ENCODE results near the gene COLQ.

COLQ gene

GRCh38 chr3:15551902-15552301 is 30.4 kb upstream of the COLQ start:
- TF ChIP-seq CTCF (IDR thresholded peaks at IDR 0.05), result no peak
- DNase-seq (ENCODE audit: low spot score), result no peak
- no peak overlapping the region for H3K4me3 ChIP-seq
- no peak overlapping the region for H3K27ac ChIP-seq

GRCh38 chr3:15549846-15550245 is 28.3 kb upstream of the COLQ start:
- no peak for TF ChIP-seq CTCF (IDR thresholded peaks at IDR 0.05)
- no peak overlapping the region for H3K4me3 ChIP-seq

GRCh38 chr3:15542614-15543013 is 21.1 kb upstream of the COLQ start:
- no peak for TF ChIP-seq CTCF (IDR thresholded peaks at IDR 0.05)
- DNase-seq (ENCODE audit: low spot score), result no peak
- Histone ChIP-seq H3K4me3 (no peak overlapping the region), H3K27ac (no peak overlapping the region)

More at GRCh38 chr3:15549846-15550245, 28.3 kb upstream of the COLQ start:
- DNase-seq (ENCODE audit: low spot score), result no peak
- H3K27ac ChIP-seq, result no peak overlapping the region

- DNase-seq (ENCODE audit: low spot score), result no peak
Measured at GRCh38 chr3:15541371-15541770, 19.9 kb upstream of the COLQ start.

GRCh38 chr3:15539066-15539465 is 17.6 kb upstream of the COLQ start:
- no peak overlapping the region for H3K4me3 ChIP-seq
- TF ChIP-seq CTCF (IDR thresholded peaks at IDR 0.05), result no peak
- no peak overlapping the region for H3K27ac ChIP-seq
- no peak for DNase-seq (ENCODE audit: low spot score)

More at GRCh38 chr3:15541371-15541770, 19.9 kb upstream of the COLQ start:
- Histone ChIP-seq H3K4me3 (no peak overlapping the region), H3K27ac (no peak overlapping the region)
- no peak for TF ChIP-seq CTCF (IDR thresholded peaks at IDR 0.05)

- no peak overlapping the region for H3K27ac ChIP-seq
- DNase-seq (ENCODE audit: low spot score), result no peak
- TF ChIP-seq CTCF (IDR thresholded peaks at IDR 0.05), result no peak
- no peak overlapping the region for H3K4me3 ChIP-seq
Measured at GRCh38 chr3:15538345-15538744, 16.8 kb upstream of the COLQ start.

- no peak for TF ChIP-seq CTCF (IDR thresholded peaks at IDR 0.05)
- H3K27ac ChIP-seq, result no peak overlapping the region
- H3K4me3 ChIP-seq, result no peak overlapping the region
- DNase-seq (ENCODE audit: low spot score), result no peak
Measured at GRCh38 chr3:15536856-15537255, 15.3 kb upstream of the COLQ start.

All from coronary artery (tissue), 2 donors.